GM23338 (cell line): Measurements from ENCODE around the gene TULP4. TPM values are rescaled to one million over a fixed set of nuclear protein-coding genes. Genes with fewer than 3 reads are reported as not detected.
"Not testable (repeated sequence)": the region's sequence is repeated elsewhere in the genome, so short reads cannot be mapped to it uniquely, and the experiment has no call there.

ENCODE experiments used
- ATAC-seq: fragments of 200-7000 bp; cut with Tn5 transposase; 3 replicates; pipeline ENCODE4 v1.9.1; 2020
- DNase-seq: peaks from one replicate; pipeline ENCODE4 v3.0.0-alpha.2; 2015; ENCODE audit warnings: low spot score
- H2AFZ ChIP-seq: fragments of 200-600 bp; sonication (generic); 2 replicates; pipeline ENCODE4 v1.8.0; 2016; ENCODE audit warnings: antibody characterized with exemption, mild to moderate bottlenecking, moderate library complexity
- H3F3A ChIP-seq: fragments of 200-600 bp; sonication (generic); replicated peaks from 2 replicates; pipeline ENCODE4 v1.8.0; 2017; ENCODE audit warnings: antibody characterized with exemption, mixed run types, low read depth
- H3K27ac ChIP-seq: fragments of 200-600 bp; sonication (generic); 2 replicates; pipeline ENCODE4 v1.6.1; 2016; ENCODE audit warnings: low read depth
- H3K27me3 ChIP-seq: fragments of 200-600 bp; sonication (generic); 2 replicates; pipeline ENCODE4 v1.8.0; 2016; ENCODE audit warnings: mild to moderate bottlenecking, mixed run types, moderate library complexity; ENCODE audit not compliant: insufficient read depth
- H3K36me3 ChIP-seq: fragments of 200-600 bp; sonication (generic); 2 replicates; pipeline ENCODE4 v1.8.0; 2016; ENCODE audit warnings: mild to moderate bottlenecking; ENCODE audit not compliant: insufficient read depth
- H3K4me1 ChIP-seq: fragments of 200-600 bp; sonication (generic); 2 replicates; pipeline ENCODE4 v1.8.0; 2016; ENCODE audit warnings: mild to moderate bottlenecking, moderate library complexity; ENCODE audit not compliant: insufficient read depth
- H3K4me2 ChIP-seq: fragments of 200-600 bp; sonication (generic); 2 replicates; pipeline ENCODE4 v1.7.1; 2017; ENCODE audit warnings: mixed run types
- H3K4me3 ChIP-seq: fragments of 200-600 bp; sonication (generic); 2 replicates; pipeline ENCODE4 v1.6.1; 2016; ENCODE audit warnings: mixed run types
- H3K79me2 ChIP-seq: fragments of 200-600 bp; sonication (generic); replicated peaks from 2 replicates; pipeline ENCODE4 v1.8.0; 2017; ENCODE audit warnings: mild to moderate bottlenecking; ENCODE audit not compliant: insufficient read depth
- H3K9me2 ChIP-seq: fragments of 200-600 bp; sonication (generic); 2 replicates; pipeline ENCODE4 v1.8.0; 2017; ENCODE audit not compliant: insufficient read depth
- H4K20me1 ChIP-seq: fragments of 200-600 bp; sonication (generic); replicated peaks from 2 replicates; pipeline ENCODE4 v1.8.0; 2017; ENCODE audit warnings: mild to moderate bottlenecking; ENCODE audit not compliant: insufficient read depth
- H3K27ac Mint-ChIP-seq: 2 replicates; pipeline ENCODE4 v1.8.0; 2020; ENCODE audit warnings: inconsistent platforms, mild to moderate bottlenecking, moderate library complexity, mixed read lengths
- H3K27me3 Mint-ChIP-seq: 3 replicates; pipeline ENCODE4 v1.8.0; 2022; ENCODE audit warnings: low read depth, mild to moderate bottlenecking, moderate library complexity, mixed read lengths, inconsistent platforms; ENCODE audit not compliant: insufficient read depth, poor library complexity
- H3K36me3 Mint-ChIP-seq: 3 replicates; pipeline ENCODE4 v1.8.0; 2021; ENCODE audit warnings: low read depth, mild to moderate bottlenecking, inconsistent platforms, moderate library complexity, mixed read lengths
- H3K4me1 Mint-ChIP-seq: 3 replicates; pipeline ENCODE4 v1.8.0; 2020; ENCODE audit warnings: mild to moderate bottlenecking, inconsistent platforms, mixed read lengths
- H3K4me3 Mint-ChIP-seq: 3 replicates; pipeline ENCODE4 v1.8.0; 2021; ENCODE audit warnings: moderate library complexity, mild to moderate bottlenecking, inconsistent platforms, mixed read lengths
- H3K9me3 Mint-ChIP-seq: 3 replicates; pipeline ENCODE4 v1.8.0; 2020; ENCODE audit warnings: moderate library complexity, mild to moderate bottlenecking, inconsistent platforms, mixed read lengths
- CREB1 ChIP-seq: fragments of 250-450 bp; sonication (Bioruptor Pico); IDR thresholded peaks from 2 replicates; pipeline ENCODE4 v1.5.0; 2020; ENCODE audit warnings: low read depth, mild to moderate bottlenecking, moderate library complexity
- CTCF ChIP-seq, 2 experiments: fragments of 200-600 bp in 1 of 2; sonication (generic) in 1 of 2; conservative IDR thresholded peaks; 2 replicates each; pipeline versions ENCODE4 v1.5.1 to v1.6.1; 2016 to 2017; ENCODE audit warnings: antibody characterized with exemption in 2 of 2, low read depth in 2 of 2, mild to moderate bottlenecking in 2 of 2, moderate library complexity in 1 of 2
- ETS1 ChIP-seq: IDR thresholded peaks from 2 replicates; pipeline ENCODE4 v1.6.1; 2016; ENCODE audit warnings: antibody characterized with exemption
- EZH2 ChIP-seq: fragments of 200-600 bp; sonication (generic); IDR thresholded peaks from one replicate; pipeline ENCODE4 v1.8.0; 2017; ENCODE audit warnings: antibody characterized with exemption, mild to moderate bottlenecking, low read depth; ENCODE audit not compliant: unreplicated experiment
- JUNB ChIP-seq: IDR thresholded peaks from one replicate; pipeline ENCODE4 v1.6.1; 2016; ENCODE audit warnings: antibody characterized with exemption; ENCODE audit not compliant: unreplicated experiment
- POLR2AphosphoS5 ChIP-seq: IDR thresholded peaks from 2 replicates; pipeline ENCODE4 v1.6.1; 2016; ENCODE audit warnings: antibody characterized with exemption, low read depth
- REST ChIP-seq: IDR thresholded peaks from one replicate; pipeline ENCODE4 v1.6.1; 2018; ENCODE audit warnings: antibody characterized with exemption; ENCODE audit not compliant: unreplicated experiment
- STAT1 ChIP-seq: IDR thresholded peaks from one replicate; pipeline ENCODE4 v1.6.1; 2016; ENCODE audit warnings: antibody characterized with exemption; ENCODE audit not compliant: unreplicated experiment
- ZNF114 ChIP-seq: fragments of 250-450 bp; sonication (Bioruptor Pico); IDR thresholded peaks from 2 replicates; pipeline ENCODE4 v1.5.0; 2020; ENCODE audit warnings: mild to moderate bottlenecking, moderate library complexity
- ZNF331 ChIP-seq: fragments of 250-450 bp; sonication (Bioruptor Pico); IDR thresholded peaks from 2 replicates; pipeline ENCODE4 v1.5.0; 2020; ENCODE audit warnings: low read depth, mild to moderate bottlenecking, moderate library complexity
- polyA plus RNA-seq: library from polyadenylated mRNA; unstranded; fragments of >200 nt; fragmentation: Nextera tagmentation; extraction: Ambion mirVana; gene quantifications from 2 replicates; pipeline ENCODE4 v1.2.1, GENCODE V29; 2016
- total RNA-seq: library from RNA; depleted of rRNA; stranded (reverse); fragments of >200 nt; shearing (Covaris generic); gene quantifications from 2 replicates; pipeline ENCODE4 v1.2.3, GENCODE V29; 2014

Gene TULP4
- total and polyA plus RNA-seq, 2 experiments from 2014 or later: 31.2 to 50.2 TPM

GRCh38 chr6:158344534-158344933, 32.3 kb downstream of the TULP4 start (continued):
- no peak for TF ChIP-seq ETS1
- TF ChIP-seq JUNB: no peak
- no peak for TF ChIP-seq CREB1 (CRISPR knock-in tag)
- TF ChIP-seq EZH2: no peak
- TF ChIP-seq REST: no peak

GRCh38 chr6:158345444-158345843, 33.2 kb downstream of the TULP4 start:
- not testable (repeated sequence) for H3K4me3 ChIP-seq, H3K4me2 ChIP-seq, H3K27ac ChIP-seq, H3K27ac Mint-ChIP-seq, H4K20me1 ChIP-seq, H3K9me2 ChIP-seq, H3F3A ChIP-seq, ATAC-seq, H2AFZ ChIP-seq, H3K27me3 Mint-ChIP-seq, H3K4me3 Mint-ChIP-seq, DNase-seq, H3K36me3 ChIP-seq, H3K27me3 ChIP-seq
- Mint-ChIP-seq H3K36me3 (peaks cover 60% of the 10 kb centered on the region), H3K4me1 (peaks cover 30% of the 10 kb centered on the region), H3K9me3 (peaks cover 60% of the 10 kb centered on the region)
- H3K79me2 ChIP-seq: peaks cover 49% of the 10 kb centered on the region
- peaks cover 24% of the 10 kb centered on the region for H3K4me1 ChIP-seq

- Mint-ChIP-seq H3K27me3 (no peaks in the 10 kb centered on the region), H3K9me3 (peaks cover 63% of the 10 kb centered on the region), H3K27ac (no peak overlapping the region), H3K4me3 (no peak overlapping the region), H3K36me3 (peaks cover 61% of the 10 kb centered on the region), H3K4me1 (peaks cover 20% of the 10 kb centered on the region)
- no peak overlapping the region for H2AFZ ChIP-seq
- no peaks in the 10 kb centered on the region for H4K20me1 ChIP-seq
- peaks cover 15% of the 10 kb centered on the region; the same call in 1 of the 2 replicates for H3K4me1 ChIP-seq
- H3K9me2 ChIP-seq: peaks cover 7% of the 10 kb centered on the region; the same call in 1 of the 2 replicates
- no peak overlapping the region for H3K4me3 ChIP-seq
- no peaks in the 10 kb centered on the region for H3F3A ChIP-seq
- no peak overlapping the region for H3K4me2 ChIP-seq
- H3K36me3 ChIP-seq: 0 out of 2 replicates have a peak, but pooled peaks cover 6% of the 10 kb centered on the region
- no peaks in the 10 kb centered on the region for H3K27me3 ChIP-seq
- ATAC-seq (no peak), DNase-seq (no peak)
- no peak overlapping the region for H3K27ac ChIP-seq
- H3K79me2 ChIP-seq: peaks cover 31% of the 10 kb centered on the region
- TF ChIP-seq ETS1: no peak
- no peak for TF ChIP-seq POLR2AphosphoS5
- no peak for TF ChIP-seq REST
- TF ChIP-seq EZH2: no peak
- TF ChIP-seq JUNB: no peak
- TF ChIP-seq CTCF (conservative IDR thresholded peaks at IDR 0.05; ENCODE audit: low read depth in 2 of 2): no peak
- TF ChIP-seq ZNF114 (CRISPR knock-in tag): no peak
- TF ChIP-seq STAT1: no peak
- no peak for TF ChIP-seq ZNF331
These were observed 35.1 kb downstream of the TULP4 start for GRCh38 chr6:158347335-158347734.
